Pulmonary artery endothelial cell (primary cell): Measurements from ENCODE around the gene SPRTN. TPM values are rescaled to one million over a fixed set of nuclear protein-coding genes. Genes with fewer than 3 reads are reported as not detected.
A peak's percentile ranks its signal among the peaks of the same experiment; 100 is the strongest.
"Not testable (repeated sequence)": the region's sequence is repeated elsewhere in the genome, so short reads cannot be mapped to it uniquely, and the experiment has no call there.

Source experiments
- DNase-seq: peaks from one replicate; pipeline ENCODE4 v3.0.0-alpha.2; 2011; ENCODE audit warnings: low read depth, low spot score
- total RNA-seq: library from RNA; depleted of rRNA; stranded (reverse); fragments of >200 nt; gene quantifications from 2 replicates; pipeline ENCODE4 v1.2.3, GENCODE V29; 2014

Gene SPRTN
- total RNA-seq, 1 donor from 2014 or later, result 19.3 TPM

GRCh38 chr1:231335663-231336602 is 2.2 kb upstream of the SPRTN start:
- no peak for DNase-seq

GRCh38 chr1:231337043-231337471 is 1.0 kb upstream of the SPRTN start:
- no peak for DNase-seq

DNA sequence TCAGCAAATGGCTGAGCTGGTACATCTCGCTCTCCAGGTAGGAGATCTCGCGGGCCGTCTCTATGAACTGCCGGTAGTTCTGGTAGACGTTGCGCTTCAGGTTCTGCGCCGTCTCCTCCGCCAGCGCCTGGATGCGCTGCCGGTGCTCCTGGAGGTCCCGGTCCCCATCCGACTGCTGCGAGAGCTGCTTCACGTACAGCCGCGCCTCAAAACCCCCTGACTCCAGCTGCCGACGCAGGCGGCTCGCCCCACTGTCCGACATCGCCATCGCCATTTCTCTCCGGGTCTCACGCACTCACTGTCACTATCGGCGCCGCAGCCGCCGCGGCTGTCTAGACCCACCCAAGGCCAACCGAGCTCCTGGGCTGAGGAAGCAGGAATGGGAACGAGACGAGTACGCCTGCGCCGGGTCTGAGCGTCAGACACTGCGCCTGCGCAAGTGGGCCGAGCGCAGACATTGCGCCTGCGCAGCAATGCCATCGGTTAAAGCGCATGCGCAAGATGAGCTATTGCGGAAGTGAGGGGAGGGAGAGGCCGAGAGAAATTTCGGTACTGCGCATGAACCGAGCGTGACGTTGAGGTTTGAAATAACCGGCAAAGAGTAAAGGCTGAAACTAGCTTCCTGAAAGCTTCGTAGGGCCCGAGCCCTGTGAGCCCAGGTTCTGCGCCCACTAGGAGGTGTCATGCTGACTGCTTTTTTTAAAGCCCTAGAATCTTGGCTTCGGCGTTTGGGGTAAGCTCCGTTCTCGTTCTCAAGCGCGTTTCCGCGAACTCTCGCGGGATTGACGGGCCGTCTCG is 422 bp upstream of the SPRTN start, which contains the start of gene EXOC8:
TSS of gene EXOC8 (minus strand) at position 381 of the 798 bp plus-strand sequence. CDS start at position 274, 107 bp downstream.
- DNase-seq, result peak; percentile 81

DNA sequence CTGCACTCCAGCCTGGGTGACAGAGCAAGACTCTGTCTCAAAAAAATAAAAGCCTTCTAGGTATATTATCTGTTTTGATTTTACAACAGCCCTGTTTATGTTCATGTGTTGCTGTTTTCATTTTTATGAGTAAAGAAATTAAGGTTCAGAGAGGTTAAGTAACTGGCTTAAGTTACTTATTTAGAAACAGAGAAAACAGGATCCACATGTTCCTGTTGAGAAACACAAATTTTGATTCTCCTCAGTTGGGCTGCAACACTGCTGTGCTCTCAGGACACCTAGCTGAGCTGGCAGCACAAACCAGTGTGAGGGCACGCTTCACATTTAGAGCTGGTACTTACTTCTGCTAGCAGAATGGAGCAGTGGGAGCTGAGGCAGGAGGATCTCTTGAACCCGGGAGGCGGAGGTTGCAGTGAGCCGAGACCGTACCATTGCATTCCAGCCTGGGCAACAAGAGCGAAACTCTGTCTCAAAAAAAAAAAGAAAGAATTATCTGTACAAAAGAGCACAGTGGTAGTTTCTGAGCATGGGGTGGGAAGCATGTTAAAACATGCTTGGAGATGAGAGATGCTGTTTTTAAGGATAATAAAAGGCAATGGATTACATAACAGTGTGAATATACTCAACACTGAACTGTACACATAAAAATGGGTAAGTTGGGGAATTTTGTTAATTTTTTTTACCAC is 2.4 kb downstream of the SPRTN start:
- DNase-seq, result no peak

DNA sequence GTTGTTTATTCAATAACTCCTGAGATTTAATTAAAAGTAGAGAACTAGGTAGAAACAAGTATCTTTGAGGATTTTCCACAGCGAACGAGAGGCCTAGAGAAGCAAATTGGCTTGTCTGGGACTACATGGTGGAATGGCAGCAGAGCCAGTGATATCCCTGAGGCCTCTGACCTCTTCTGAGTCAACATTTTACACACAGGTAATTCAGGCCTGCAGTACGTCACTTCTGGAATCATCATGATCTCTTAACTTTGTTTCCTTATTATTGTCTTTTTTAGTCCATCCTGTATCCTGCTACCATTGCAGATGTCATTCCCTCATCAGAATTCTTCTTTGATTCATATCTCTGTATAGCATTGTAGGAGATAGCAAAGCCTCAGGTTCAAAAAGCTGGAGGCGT is 9.9 kb downstream of the SPRTN start:
- no peak for DNase-seq

GRCh38 chr1:231348442-231348841 is 10.3 kb downstream of the SPRTN start:
- no peak for DNase-seq

DNA sequence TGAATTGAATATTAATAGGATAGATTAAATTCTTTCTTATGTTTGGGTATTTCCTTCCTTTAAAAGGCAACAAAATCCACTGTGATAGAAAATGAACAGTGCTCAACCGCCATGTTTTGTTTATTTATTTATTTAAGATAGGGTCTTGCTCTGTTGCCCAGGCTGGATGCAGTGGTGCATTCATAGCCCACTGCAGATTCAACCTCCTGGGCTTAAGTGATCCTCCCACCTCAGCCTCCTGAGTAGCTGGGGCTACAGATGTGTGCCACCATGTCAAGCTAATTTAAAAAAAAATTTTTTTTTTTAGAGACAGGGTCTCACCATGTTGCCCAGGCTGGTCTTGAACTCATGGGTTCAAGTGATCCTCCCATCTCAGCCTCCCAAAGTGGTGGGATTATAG is 10.8 kb downstream of the SPRTN start:
- DNase-seq, result not testable (repeated sequence)

GRCh38 chr1:231351816-231352215 is 13.7 kb downstream of the SPRTN start:
- peak; percentile 92 for DNase-seq

GRCh38 chr1:231353086-231353485 is 15.0 kb downstream of the SPRTN start:
- DNase-seq, result no peak

GRCh38 chr1:231354330-231355020 is 16.4 kb downstream of the SPRTN start:
- no peak for DNase-seq

- no peak for DNase-seq
Observed at GRCh38 chr1:231355171-231355570, 17.1 kb downstream of the SPRTN start.

- no peak for DNase-seq
Observed at GRCh38 chr1:231357187-231357772, 19.2 kb downstream of the SPRTN start.

DNA sequence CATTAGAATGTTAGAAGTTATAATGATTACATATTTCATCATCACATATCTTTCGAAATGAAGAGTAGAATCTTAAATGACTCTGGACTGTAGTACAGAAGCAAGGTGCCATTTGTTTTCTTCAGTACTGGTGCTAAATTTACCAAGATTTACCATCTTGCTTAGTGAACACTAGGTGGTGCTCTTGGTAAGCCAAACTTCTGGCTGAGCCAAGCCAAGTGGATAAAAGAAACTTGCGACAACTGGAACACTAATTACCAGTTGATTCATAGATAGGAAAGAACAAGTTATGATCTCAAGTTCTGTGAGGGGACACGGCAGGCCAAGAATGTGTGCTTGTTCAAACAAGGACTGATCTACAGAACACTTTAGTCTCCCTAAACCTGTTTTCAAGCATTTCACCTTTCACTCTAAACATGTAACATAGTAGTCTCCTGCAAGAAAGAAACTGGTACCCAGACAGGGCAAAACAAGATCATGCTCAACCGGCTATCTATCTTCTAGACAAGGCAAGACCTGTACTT is 19.8 kb downstream of the SPRTN start:
- DNase-seq, result no peak

GRCh38 chr1:231359113-231359512 is 21.0 kb downstream of the SPRTN start:
- no peak for DNase-seq

DNA sequence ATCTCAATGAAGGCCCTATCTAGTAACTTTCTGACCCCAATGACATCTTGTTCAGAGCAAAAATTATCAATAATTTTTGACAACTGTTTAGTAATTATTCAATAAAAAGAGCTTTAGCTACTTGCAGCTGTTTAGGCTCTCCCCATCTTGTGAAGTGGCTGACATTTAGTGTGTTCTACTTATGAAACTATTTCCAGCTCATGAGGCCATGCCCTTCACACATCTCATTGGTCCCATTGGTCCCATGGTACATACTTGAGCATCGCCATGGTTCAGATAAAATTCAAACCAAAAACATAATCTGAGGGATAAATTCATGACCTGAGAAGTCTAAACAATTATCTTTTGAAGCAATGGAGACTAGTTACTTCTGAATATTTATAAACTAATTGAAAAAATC is 24.2 kb downstream of the SPRTN start:
- no peak for DNase-seq

DNA sequence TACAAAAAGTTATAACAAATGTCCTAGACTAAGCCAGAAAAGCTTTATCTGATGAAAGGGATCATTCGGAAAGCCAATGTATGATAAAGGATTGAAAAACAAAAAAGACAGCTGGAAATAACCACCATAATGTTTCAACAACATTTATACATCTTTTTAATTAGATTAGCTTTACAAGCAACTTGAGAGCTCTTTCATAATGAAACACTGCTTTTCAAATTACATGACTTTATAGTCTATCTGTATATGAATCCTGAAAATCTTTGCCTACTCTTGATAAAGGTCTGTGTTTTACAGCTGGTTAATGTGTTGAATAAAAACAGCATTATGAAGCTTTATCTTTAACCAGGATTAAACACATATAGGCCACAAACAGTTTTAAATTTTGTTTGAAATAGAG is 25.5 kb downstream of the SPRTN start:
- no peak for DNase-seq

DNA sequence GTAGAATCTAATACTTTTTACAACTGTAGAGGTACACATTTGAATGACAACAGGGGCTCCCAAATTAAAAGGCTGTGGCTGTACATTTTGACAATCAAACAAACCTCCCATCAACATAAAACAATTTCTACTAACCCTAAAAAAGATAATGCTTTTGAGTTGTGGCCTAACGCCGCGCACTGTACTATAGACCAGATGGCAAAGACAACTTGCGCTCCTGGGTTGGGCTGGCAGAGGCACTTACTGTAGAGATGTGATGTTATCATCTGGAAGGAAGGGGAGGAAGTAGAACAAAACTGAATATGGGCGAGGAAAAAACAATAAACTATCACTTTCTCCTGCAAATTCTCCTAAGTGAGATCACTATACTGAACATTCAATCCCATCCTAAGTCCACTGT is 26.1 kb downstream of the SPRTN start:
- DNase-seq, result no peak

GRCh38 chr1:231369282-231369681 is 31.2 kb downstream of the SPRTN start:
- no peak for DNase-seq

- no peak for DNase-seq
Observed at GRCh38 chr1:231372501-231372900, 34.4 kb downstream of the SPRTN start.

DNA sequence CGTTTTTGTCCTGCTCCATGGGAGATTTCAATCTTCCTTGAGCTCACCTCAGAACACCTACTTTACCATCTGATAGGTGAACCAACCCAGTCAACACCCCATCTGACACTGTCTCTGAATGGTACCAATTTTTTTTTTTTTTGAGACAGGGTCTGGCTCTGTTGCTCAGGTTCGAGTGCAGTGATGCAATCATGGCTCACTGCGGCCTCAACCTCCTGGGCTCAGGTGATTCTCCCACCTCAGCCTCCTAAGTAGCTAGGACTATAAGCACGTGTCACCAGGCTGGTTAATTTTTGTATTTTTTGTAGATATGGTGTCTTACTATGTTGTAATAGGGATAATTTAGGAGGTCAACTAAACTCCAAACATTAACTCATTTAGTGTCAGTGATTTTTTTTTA is 36.3 kb downstream of the SPRTN start:
- no peak for DNase-seq
